ENCODE data around the gene WRNIP1. TPM values are rescaled to one million over a fixed set of nuclear protein-coding genes. Genes with fewer than 3 reads are reported as not detected.

Gene WRNIP1
- total RNA-seq, 2 experiments from 2014 or later: 47.6 to 47.8 TPM

- Mint-ChIP-seq H3K4me1 (peaks cover 9% of the 10 kb centered on the region), H3K27ac (no peak overlapping the region), H3K36me3 (peaks cover 15% of the 10 kb centered on the region), H3K9me3 (peaks cover 22% of the 10 kb centered on the region), H3K4me3 (no peak overlapping the region), H3K27me3 (no peaks in the 10 kb centered on the region)
- no peak for DNase-seq
These were observed 52.8 kb downstream of the WRNIP1 start for GRCh38 chr6:2817903-2818443.

GRCh38 chr6:2818593-2818992 lies 53.4 kb downstream of the WRNIP1 start:
- Mint-ChIP-seq H3K36me3 (peaks cover 15% of the 10 kb centered on the region), H3K27me3 (no peaks in the 10 kb centered on the region), H3K9me3 (peaks cover 22% of the 10 kb centered on the region), H3K4me3 (no peak overlapping the region), H3K27ac (no peak overlapping the region), H3K4me1 (peaks cover 9% of the 10 kb centered on the region)
- no peak for DNase-seq

- DNase-seq: no peak
- no peak overlapping the region for H3K27ac Mint-ChIP-seq
- H3K4me3 Mint-ChIP-seq: no peak overlapping the region
- H3K9me3 Mint-ChIP-seq: peaks cover 21% of the 10 kb centered on the region
- peaks cover 9% of the 10 kb centered on the region for H3K4me1 Mint-ChIP-seq
- H3K27me3 Mint-ChIP-seq: no peaks in the 10 kb centered on the region
- peaks cover 15% of the 10 kb centered on the region for H3K36me3 Mint-ChIP-seq
These were observed 53.9 kb downstream of the WRNIP1 start for GRCh38 chr6:2819115-2819514.

- H3K9me3 Mint-ChIP-seq: peaks cover 20% of the 10 kb centered on the region
- H3K4me1 Mint-ChIP-seq: peaks cover 9% of the 10 kb centered on the region
- no peak overlapping the region for H3K4me3 Mint-ChIP-seq
- no peak overlapping the region for H3K27ac Mint-ChIP-seq
- H3K36me3 Mint-ChIP-seq: peaks cover 15% of the 10 kb centered on the region
- no peak for DNase-seq
- H3K27me3 Mint-ChIP-seq: no peaks in the 10 kb centered on the region
These were observed 54.8 kb downstream of the WRNIP1 start for GRCh38 chr6:2819978-2820377.

- H3K27ac Mint-ChIP-seq: no peak overlapping the region
These were observed 55.2 kb downstream of the WRNIP1 start for GRCh38 chr6:2820415-2820814.

GRCh38 chr6:2821554-2821953 lies 56.4 kb downstream of the WRNIP1 start:
- DNase-seq: no peak
- H3K9me3 Mint-ChIP-seq: peaks cover 5% of the 10 kb centered on the region
- peaks cover 5% of the 10 kb centered on the region for H3K36me3 Mint-ChIP-seq
- H3K4me3 Mint-ChIP-seq: no peak overlapping the region
- H3K27ac Mint-ChIP-seq: no peak overlapping the region
- H3K4me1 Mint-ChIP-seq: peaks cover 9% of the 10 kb centered on the region
- H3K27me3 Mint-ChIP-seq: no peaks in the 10 kb centered on the region

More at GRCh38 chr6:2820415-2820814, 55.2 kb downstream of the WRNIP1 start:
- H3K36me3 Mint-ChIP-seq: peaks cover 15% of the 10 kb centered on the region
- no peak for DNase-seq
- H3K9me3 Mint-ChIP-seq: peaks cover 16% of the 10 kb centered on the region
- peaks cover 9% of the 10 kb centered on the region for H3K4me1 Mint-ChIP-seq
- no peak overlapping the region for H3K4me3 Mint-ChIP-seq
- no peaks in the 10 kb centered on the region for H3K27me3 Mint-ChIP-seq

GRCh38 chr6:2823104-2823850 lies 58.1 kb downstream of the WRNIP1 start:
- no peak overlapping the region for H3K27ac Mint-ChIP-seq
- no peaks in the 10 kb centered on the region for H3K27me3 Mint-ChIP-seq
- no peaks in the 10 kb centered on the region for H3K9me3 Mint-ChIP-seq

GRCh38 chr6:2826131-2826530 lies 60.9 kb downstream of the WRNIP1 start:
- H3K4me3 Mint-ChIP-seq: no peak overlapping the region
- peaks cover 7% of the 10 kb centered on the region for H3K36me3 Mint-ChIP-seq
- H3K27ac Mint-ChIP-seq: no peak overlapping the region
- H3K9me3 Mint-ChIP-seq: no peaks in the 10 kb centered on the region
- no peaks in the 10 kb centered on the region for H3K27me3 Mint-ChIP-seq
- DNase-seq: no peak
- no peaks in the 10 kb centered on the region for H3K4me1 Mint-ChIP-seq

More at GRCh38 chr6:2823104-2823850, 58.1 kb downstream of the WRNIP1 start:
- no peak for DNase-seq
- no peaks in the 10 kb centered on the region for H3K36me3 Mint-ChIP-seq
- H3K4me1 Mint-ChIP-seq: peaks cover 4% of the 10 kb centered on the region
- no peak overlapping the region for H3K4me3 Mint-ChIP-seq

- H3K4me3 Mint-ChIP-seq: no peak overlapping the region
- DNase-seq: no peak
- no peaks in the 10 kb centered on the region for H3K27me3 Mint-ChIP-seq
- H3K9me3 Mint-ChIP-seq: no peaks in the 10 kb centered on the region
- peaks cover 8% of the 10 kb centered on the region for H3K36me3 Mint-ChIP-seq
- H3K27ac Mint-ChIP-seq: no peak overlapping the region
- no peaks in the 10 kb centered on the region for H3K4me1 Mint-ChIP-seq
These were observed 61.9 kb downstream of the WRNIP1 start for GRCh38 chr6:2827142-2827541.

GRCh38 chr6:2828629-2829028 lies 63.4 kb downstream of the WRNIP1 start:
- H3K4me3 Mint-ChIP-seq: no peak overlapping the region
- H3K27me3 Mint-ChIP-seq: no peaks in the 10 kb centered on the region
- no peak for DNase-seq
- no peak overlapping the region for H3K27ac Mint-ChIP-seq
- H3K9me3 Mint-ChIP-seq: no peaks in the 10 kb centered on the region
- H3K36me3 Mint-ChIP-seq: peaks cover 8% of the 10 kb centered on the region
- H3K4me1 Mint-ChIP-seq: no peaks in the 10 kb centered on the region

- Mint-ChIP-seq H3K9me3 (no peaks in the 10 kb centered on the region), H3K27ac (no peak overlapping the region), H3K4me3 (no peak overlapping the region), H3K27me3 (no peaks in the 10 kb centered on the region), H3K36me3 (peaks cover 13% of the 10 kb centered on the region), H3K4me1 (no peaks in the 10 kb centered on the region)
- no peak for DNase-seq
These were observed 64.1 kb downstream of the WRNIP1 start for GRCh38 chr6:2829253-2829652.

- Mint-ChIP-seq H3K36me3 (peaks cover 21% of the 10 kb centered on the region), H3K4me3 (no peak overlapping the region), H3K4me1 (peaks cover 4% of the 10 kb centered on the region), H3K9me3 (no peaks in the 10 kb centered on the region), H3K27me3 (no peaks in the 10 kb centered on the region), H3K27ac (no peak overlapping the region)
- no peak for DNase-seq
These were observed 65.0 kb downstream of the WRNIP1 start for GRCh38 chr6:2830183-2830582.

- H3K27ac Mint-ChIP-seq: no peak overlapping the region
- no peaks in the 10 kb centered on the region for H3K9me3 Mint-ChIP-seq
- DNase-seq: no peak
- no peaks in the 10 kb centered on the region for H3K27me3 Mint-ChIP-seq
- H3K4me3 Mint-ChIP-seq: no peak overlapping the region
- peaks cover 32% of the 10 kb centered on the region for H3K36me3 Mint-ChIP-seq
- peaks cover 6% of the 10 kb centered on the region for H3K4me1 Mint-ChIP-seq
These were observed 66.2 kb downstream of the WRNIP1 start for GRCh38 chr6:2831392-2831791.

GRCh38 chr6:2834262-2834661 lies 69.1 kb downstream of the WRNIP1 start:
- no peaks in the 10 kb centered on the region for H3K9me3 Mint-ChIP-seq
- no peaks in the 10 kb centered on the region for H3K27me3 Mint-ChIP-seq
- no peak overlapping the region for H3K27ac Mint-ChIP-seq
- H3K36me3 Mint-ChIP-seq: peaks cover 45% of the 10 kb centered on the region
- peaks cover 13% of the 10 kb centered on the region for H3K4me1 Mint-ChIP-seq
- H3K4me3 Mint-ChIP-seq: no peak overlapping the region
- DNase-seq: no peak

All from activated naive CD8-positive, alpha-beta T cell treated with anti-CD3 and anti-CD28 coated beads for 36 hours (primary cell).